DMS53 treated with DMSO at 0.1 percent for 48 hours (cell line): ENCODE results near the gene NPHP4.
"Not testable (repeated sequence)": the region's sequence is repeated elsewhere in the genome, so short reads cannot be mapped to it uniquely, and the experiment has no call there.

ENCODE experiments used
- DNase-seq: peaks from one replicate; lab custom pipeline; 2025; ENCODE audit not compliant: unreplicated experiment; lab: John Stamatoyannopoulos, UW

The NPHP4 gene

GRCh38 chr1:5861871-5862825, 130.1 kb downstream of the NPHP4 start:
- DNase-seq = no peak

- DNase-seq = no peak
Observed at GRCh38 chr1:5860277-5860676, 131.9 kb downstream of the NPHP4 start.

GRCh38 chr1:5859766-5860165, 132.5 kb downstream of the NPHP4 start:
- DNase-seq = no peak

GRCh38 chr1:5858844-5859407, 133.3 kb downstream of the NPHP4 start:
- DNase-seq = no peak

GRCh38 chr1:5858246-5858645, 134.0 kb downstream of the NPHP4 start:
- DNase-seq = no peak

- DNase-seq = no peak
Observed at GRCh38 chr1:5857508-5858090, 134.6 kb downstream of the NPHP4 start.

- DNase-seq = no peak
Observed at GRCh38 chr1:5857011-5857410, 135.2 kb downstream of the NPHP4 start.

- DNase-seq = no peak
Observed at GRCh38 chr1:5856246-5856815, 135.9 kb downstream of the NPHP4 start.

- no peak for DNase-seq
Observed at GRCh38 chr1:5855196-5855897, 136.9 kb downstream of the NPHP4 start.

- no peak for DNase-seq
Observed at GRCh38 chr1:5854754-5855153, 137.5 kb downstream of the NPHP4 start.

GRCh38 chr1:5853858-5854257, 138.4 kb downstream of the NPHP4 start:
- not testable (repeated sequence) for DNase-seq

- DNase-seq = no peak
Observed at GRCh38 chr1:5850503-5850902, 141.7 kb downstream of the NPHP4 start.

GRCh38 chr1:5849550-5849949, 142.7 kb downstream of the NPHP4 start:
- DNase-seq = no peak

GRCh38 chr1:5847013-5847659, 145.1 kb downstream of the NPHP4 start:
- DNase-seq = no peak

- DNase-seq = no peak
Observed at GRCh38 chr1:5845376-5845775, 146.8 kb downstream of the NPHP4 start.

GRCh38 chr1:5844442-5844841, 147.8 kb downstream of the NPHP4 start:
- DNase-seq = no peak

GRCh38 chr1:5843521-5844096, 148.6 kb downstream of the NPHP4 start:
- no peak for DNase-seq

GRCh38 chr1:5842679-5843078, 149.5 kb downstream of the NPHP4 start:
- DNase-seq = no peak

- no peak for DNase-seq
Observed at GRCh38 chr1:5840551-5841001, 151.6 kb downstream of the NPHP4 start.

GRCh38 chr1:5839881-5840550, 152.2 kb downstream of the NPHP4 start:
- DNase-seq = no peak
